Astrocyte (in vitro differentiated cells and primary cell): Measurements from ENCODE around the gene CMTM5.

Experiments
- EZH2 ChIP-seq: IDR thresholded peaks from 2 replicates; pipeline ENCODE4 v1.6.1; 2012; ENCODE audit warnings: mild to moderate bottlenecking, low read length, inconsistent platforms; ENCODE audit not compliant: insufficient read depth
- TF ChIP-seq, protein P1 (sequence below): IDR thresholded peaks from 2 replicates; pipeline ENCODE4 v1.5.1; 2011; ENCODE audit warnings: low read depth, mild to moderate bottlenecking, inconsistent platforms, low read length, moderate library complexity; ENCODE audit not compliant: insufficient read depth

DNA sequence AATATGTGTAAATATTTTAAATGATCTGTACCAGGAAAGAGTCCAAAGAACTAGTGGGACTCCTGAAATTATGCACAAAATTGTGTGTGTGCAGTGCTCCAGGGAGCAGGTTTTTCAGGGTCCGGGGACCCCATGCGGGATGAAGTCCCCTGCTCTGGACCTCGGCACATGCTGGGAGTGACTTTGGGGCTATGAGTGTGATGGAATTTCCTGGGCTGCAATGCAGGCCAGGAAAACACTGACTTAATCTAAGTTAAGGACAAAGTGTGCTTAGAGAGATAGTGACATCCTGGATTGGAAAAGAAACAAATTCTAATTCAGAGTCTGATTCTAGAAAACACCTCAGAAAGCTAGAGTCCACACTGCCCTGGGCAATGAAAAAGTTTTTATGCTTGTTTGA lies 37.4 kb downstream of the CMTM5 start:
- TF ChIP-seq, protein P1, sequence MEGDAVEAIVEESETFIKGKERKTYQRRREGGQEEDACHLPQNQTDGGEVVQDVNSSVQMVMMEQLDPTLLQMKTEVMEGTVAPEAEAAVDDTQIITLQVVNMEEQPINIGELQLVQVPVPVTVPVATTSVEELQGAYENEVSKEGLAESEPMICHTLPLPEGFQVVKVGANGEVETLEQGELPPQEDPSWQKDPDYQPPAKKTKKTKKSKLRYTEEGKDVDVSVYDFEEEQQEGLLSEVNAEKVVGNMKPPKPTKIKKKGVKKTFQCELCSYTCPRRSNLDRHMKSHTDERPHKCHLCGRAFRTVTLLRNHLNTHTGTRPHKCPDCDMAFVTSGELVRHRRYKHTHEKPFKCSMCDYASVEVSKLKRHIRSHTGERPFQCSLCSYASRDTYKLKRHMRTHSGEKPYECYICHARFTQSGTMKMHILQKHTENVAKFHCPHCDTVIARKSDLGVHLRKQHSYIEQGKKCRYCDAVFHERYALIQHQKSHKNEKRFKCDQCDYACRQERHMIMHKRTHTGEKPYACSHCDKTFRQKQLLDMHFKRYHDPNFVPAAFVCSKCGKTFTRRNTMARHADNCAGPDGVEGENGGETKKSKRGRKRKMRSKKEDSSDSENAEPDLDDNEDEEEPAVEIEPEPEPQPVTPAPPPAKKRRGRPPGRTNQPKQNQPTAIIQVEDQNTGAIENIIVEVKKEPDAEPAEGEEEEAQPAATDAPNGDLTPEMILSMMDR: no peak
- TF ChIP-seq EZH2: no peak
